Measurements from ENCODE around the gene PNKP. TPM values are rescaled to one million over a fixed set of nuclear protein-coding genes. Genes with fewer than 3 reads are reported as not detected.

PNKP gene
- 26.9 and 33.4 TPM in 2 replicates for total RNA-seq

DNA sequence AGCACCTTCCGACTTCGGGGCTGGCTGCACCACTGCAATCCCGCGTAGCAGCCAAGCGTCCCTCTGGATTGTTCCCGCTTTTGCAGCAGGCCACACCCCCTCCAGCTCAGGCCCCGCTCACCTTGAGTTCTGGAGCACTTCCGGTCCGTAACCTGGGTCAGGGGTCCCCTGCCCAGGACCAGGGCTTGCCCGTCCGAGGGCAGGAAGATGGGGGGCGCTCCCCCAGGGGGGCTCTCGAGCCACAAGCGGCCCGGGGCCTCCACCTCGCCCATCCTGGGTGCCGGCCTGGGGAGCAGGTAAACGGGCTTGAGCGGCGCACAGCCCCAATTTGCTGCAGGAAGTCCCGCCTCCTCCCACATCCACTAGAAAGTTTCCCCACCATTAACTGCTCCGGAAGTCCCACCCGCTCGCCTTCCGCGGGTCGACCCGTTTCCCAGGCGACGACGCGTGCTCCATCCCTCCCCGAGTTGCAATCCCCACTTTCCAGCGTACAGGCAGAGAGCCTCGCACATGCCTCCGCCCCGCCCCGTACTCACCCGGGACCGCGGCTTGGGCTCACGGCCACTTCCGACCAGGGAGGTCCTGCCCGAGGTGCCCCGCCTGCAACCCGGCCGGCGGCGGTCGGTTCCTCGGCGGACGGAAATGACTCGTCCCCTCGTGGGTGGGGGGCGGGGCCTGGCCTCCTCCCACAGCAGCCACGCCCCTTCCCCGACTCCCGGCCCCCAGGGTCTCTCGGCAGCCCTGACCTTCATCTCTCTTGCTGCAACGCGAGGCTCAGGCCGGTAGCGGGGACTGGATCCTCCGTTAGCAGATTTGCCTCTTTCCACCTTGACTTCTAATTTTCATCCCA lies at the start of gene PNKP:
Gene PNKP (minus strand): TSS at position 644 of the 850 bp plus-strand sequence. CDS start 372 bp downstream, at position 272.

GRCh38 chr19:49896863-49897621 lies 29.7 kb upstream of the PNKP start, which contains the start of gene IL4I1:
Gene IL4I1 (minus strand): TSS chr19:49896887. CDS start chr19:49896160, 727 bp downstream.

DNA sequence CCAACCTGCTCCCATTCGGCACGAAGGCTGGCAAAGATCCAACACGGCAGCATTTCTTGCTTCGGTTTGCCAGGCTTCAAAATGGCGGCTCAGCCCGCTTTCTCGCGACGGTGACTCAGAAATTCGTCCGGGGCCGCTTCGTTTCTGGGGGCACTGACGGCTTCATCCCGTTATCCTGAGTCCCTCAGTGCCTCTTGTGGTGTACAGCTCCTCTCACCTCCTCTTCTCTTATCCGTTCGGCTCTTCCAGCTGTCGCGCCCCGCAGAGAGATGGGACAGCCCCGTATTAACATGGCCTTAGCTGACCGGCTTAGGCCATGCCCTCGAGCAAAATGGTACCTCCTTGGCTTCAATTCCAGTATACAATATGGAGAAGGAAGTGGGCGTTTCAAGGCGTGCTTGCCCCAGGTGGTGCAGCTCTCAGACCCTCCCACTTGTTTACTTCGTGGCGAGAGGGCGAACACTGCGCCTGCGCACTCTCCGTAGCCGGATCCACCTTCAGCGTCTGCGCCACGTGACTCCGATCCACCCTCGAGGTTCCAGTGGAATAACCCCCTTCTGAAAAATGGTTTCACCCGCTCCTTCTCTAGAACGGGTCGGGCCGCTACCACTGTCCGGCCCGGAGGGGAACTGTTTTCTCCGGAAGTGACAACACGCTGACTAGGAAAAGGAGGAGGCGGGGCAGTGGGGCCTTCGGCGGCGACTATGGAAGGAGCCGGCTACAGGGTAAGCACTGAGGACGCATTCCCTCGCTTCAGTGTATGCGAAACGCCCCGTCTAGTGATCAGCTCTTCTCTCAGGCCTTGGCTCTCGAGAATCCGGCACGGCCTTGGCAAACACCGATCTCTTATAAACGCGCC lies 9.9 kb upstream of the PNKP start, which contains the start of the genes AKT1S1 and TBC1D17:
Gene AKT1S1 (minus strand): TSS at position 336 of the 859 bp plus-strand sequence. CDS start 4,060 bp downstream, outside the sequence.
Gene TBC1D17 (plus strand): TSS at position 683 of the 859 bp plus-strand sequence. CDS start 22 bp downstream, at position 705.

GRCh38 chr19:49850487-49851342 lies 16.7 kb downstream of the PNKP start, which contains the start of gene PTOV1:
Gene PTOV1 (plus strand): TSS chr19:49851159.

GRCh38 chr19:49817964-49818648 lies 49.3 kb downstream of the PNKP start, which contains the start of gene MED25:
Gene MED25 (plus strand): TSS chr19:49818289. CDS start chr19:49818342, 53 bp downstream.

DNA sequence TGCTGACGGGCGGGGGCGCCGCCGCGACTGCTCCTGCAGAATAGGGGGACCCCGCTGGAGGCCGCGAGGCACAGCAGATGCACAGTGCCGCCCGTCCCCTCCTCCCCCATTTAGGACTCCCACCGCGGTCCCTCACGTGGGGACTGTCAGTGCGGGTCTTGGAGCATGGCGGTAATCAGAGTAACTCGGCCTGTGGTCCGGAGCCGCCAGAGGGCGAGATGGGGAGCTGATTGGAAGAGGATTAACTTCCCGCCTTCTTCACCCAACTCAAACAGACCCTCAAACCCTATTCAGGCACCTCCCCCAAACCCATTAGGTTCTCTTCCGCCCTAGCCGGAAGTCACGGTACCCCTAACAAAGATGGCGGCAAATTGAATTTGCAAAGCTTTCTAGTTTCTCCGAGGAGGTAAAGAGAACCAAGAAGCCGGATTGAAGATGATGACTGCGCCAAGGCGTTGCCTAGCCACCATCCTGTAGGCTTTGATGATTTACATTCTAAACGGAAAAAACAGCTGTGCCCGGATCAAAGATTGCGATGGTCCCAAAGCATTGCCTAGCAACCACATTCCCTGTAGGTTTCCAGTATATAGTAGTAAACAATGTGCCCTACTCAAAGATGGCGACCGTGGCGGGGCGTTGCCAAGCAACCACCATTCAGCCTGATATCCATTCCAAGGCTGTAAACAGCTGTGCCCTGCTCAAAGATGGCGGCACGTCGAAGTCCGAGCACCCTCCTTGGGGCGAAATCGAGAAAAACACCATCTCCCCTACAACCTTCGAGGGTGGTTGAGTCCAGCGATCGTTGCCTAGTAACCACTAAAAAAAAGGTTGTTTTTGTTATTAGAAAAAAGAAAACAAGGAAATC lies 54.1 kb downstream of the PNKP start, which contains the start of gene FUZ:
Gene FUZ (minus strand): TSS at position 296 of the 865 bp plus-strand sequence. CDS start 186 bp downstream, at position 110.

Other genes with a start within 250 kb of the PNKP start
- gene RRAS, start 227.4 kb downstream of the PNKP start, total RNA-seq: 28.4 and 43.1 TPM in 2 replicates
- gene SCAF1, start 225.4 kb downstream of the PNKP start, total RNA-seq: 6.0 and 8.2 TPM in 2 replicates
- gene IRF3, start 201.7 kb downstream of the PNKP start, total RNA-seq: 37.3 and 55.5 TPM in 2 replicates
- 1.7 and 3.9 TPM in 2 replicates for gene BCL2L12, start 201.6 kb downstream of the PNKP start, total RNA-seq
- gene PRMT1, start 190.3 kb downstream of the PNKP start, total RNA-seq: 341 and 373 TPM in 2 replicates
- gene ADM5, start 178.0 kb downstream of the PNKP start, total RNA-seq: 0.28 and 0.46 TPM in 2 replicates
- gene CPT1C, start 176.5 kb downstream of the PNKP start, total RNA-seq: 29.2 and 40.4 TPM in 2 replicates
- 0.85 and 1.6 TPM in 2 replicates for gene TSKS, start 104.3 kb downstream of the PNKP start, total RNA-seq
- gene AP2A1, start 100.6 kb downstream of the PNKP start, total RNA-seq: 67.6 and 89.1 TPM in 2 replicates
- gene FUZ, start 54.3 kb downstream of the PNKP start, total RNA-seq: 23.8 and 26.1 TPM in 2 replicates
- 11.1 and 16.8 TPM in 2 replicates for gene MED25, start 49.3 kb downstream of the PNKP start, total RNA-seq
- 47.9 and 61.5 TPM in 2 replicates for gene PTOV1, start 16.4 kb downstream of the PNKP start, total RNA-seq
- 7.5 and 12.1 TPM in 2 replicates for gene AKT1S1, start 9.8 kb upstream of the PNKP start, total RNA-seq
- 7.5 and 10.2 TPM in 2 replicates for gene TBC1D17, start 10.1 kb upstream of the PNKP start, total RNA-seq
- gene IL4I1, start 29.3 kb upstream of the PNKP start, total RNA-seq: 0.14 and 0.46 TPM in 2 replicates
- gene ATF5, start 61.6 kb upstream of the PNKP start, total RNA-seq: 15.5 and 16.3 TPM in 2 replicates
- 7.1 and 13.4 TPM in 2 replicates for gene NUP62, start 61.9 kb upstream of the PNKP start, total RNA-seq
- not detected in 2 replicates for gene SIGLEC11, start 93.6 kb upstream of the PNKP start, total RNA-seq
- 19.3 TPM in 2 replicates for gene VRK3, start 157.8 kb upstream of the PNKP start, total RNA-seq
- 4.6 and 5.2 TPM in 2 replicates for gene ZNF473, start 158.4 kb upstream of the PNKP start, total RNA-seq

Measured in smooth muscle cell of bladder (primary cell).